GM18519 (cell line): ENCODE results near the gene CCPG1.
"Not testable (repeated sequence)": the region's sequence is repeated elsewhere in the genome, so short reads cannot be mapped to it uniquely, and the experiment has no call there.

Source experiments
- ATAC-seq: cut with Tn5 transposase; IDR thresholded peaks from one replicate; pipeline ENCODE4 v1.9.1; 2021; ENCODE audit warnings: mild to moderate bottlenecking, moderate library complexity; ENCODE audit not compliant: unreplicated experiment, low FRiP score

The CCPG1 gene

GRCh38 chr15:55408012-55408928 is at the start of gene CCPG1, which contains the start of gene PIERCE2:
Gene CCPG1 (minus strand): TSS chr15:55408359. CDS start chr15:55389424, 18,935 bp downstream.
Gene PIERCE2 (plus strand): TSS chr15:55408495. CDS start chr15:55408769, 274 bp downstream.
- peak; percentile 92 for ATAC-seq

- no peak for ATAC-seq
These were observed 49.4 kb upstream of the CCPG1 start for GRCh38 chr15:55457401-55458022.

GRCh38 chr15:55447030-55447394 is 38.9 kb upstream of the CCPG1 start:
- not testable (repeated sequence) for ATAC-seq

- ATAC-seq = not testable (repeated sequence)
These were observed 38.3 kb upstream of the CCPG1 start for GRCh38 chr15:55446379-55447029.

- not testable (repeated sequence) for ATAC-seq
These were observed 37.8 kb upstream of the CCPG1 start for GRCh38 chr15:55445936-55446335.

- ATAC-seq = not testable (repeated sequence)
These were observed 35.0 kb upstream of the CCPG1 start for GRCh38 chr15:55443141-55443540.

- ATAC-seq = peak; percentile 61
These were observed 27.0 kb upstream of the CCPG1 start for GRCh38 chr15:55434989-55435825.

GRCh38 chr15:55422089-55422488 is 13.9 kb upstream of the CCPG1 start:
- no peak for ATAC-seq

- no peak for ATAC-seq
These were observed 12.2 kb upstream of the CCPG1 start for GRCh38 chr15:55420171-55420866.

- ATAC-seq = not testable (repeated sequence)
These were observed 9.5 kb upstream of the CCPG1 start for GRCh38 chr15:55417678-55418077.

- ATAC-seq = not testable (repeated sequence)
These were observed 817 bp upstream of the CCPG1 start for GRCh38 chr15:55408976-55409375.

GRCh38 chr15:55407498-55408011 is 604 bp downstream of the CCPG1 start:
- ATAC-seq = no peak

- no peak for ATAC-seq
These were observed 4.6 kb downstream of the CCPG1 start for GRCh38 chr15:55403531-55403930.

GRCh38 chr15:55402707-55403106 is 5.5 kb downstream of the CCPG1 start:
- ATAC-seq = peak; percentile 33

GRCh38 chr15:55401786-55402246 is 6.3 kb downstream of the CCPG1 start:
- ATAC-seq = no peak

- ATAC-seq = not testable (repeated sequence)
These were observed 8.1 kb downstream of the CCPG1 start for GRCh38 chr15:55400050-55400449.

GRCh38 chr15:55398243-55398642 is 9.9 kb downstream of the CCPG1 start:
- ATAC-seq = no peak

- ATAC-seq = no peak
These were observed 13.5 kb downstream of the CCPG1 start for GRCh38 chr15:55394694-55395093.

GRCh38 chr15:55389264-55389607 is 18.9 kb downstream of the CCPG1 start:
- ATAC-seq = no peak
